HCT116 (cell line): ENCODE measurements around the gene SDK2. TPM values are rescaled to one million over a fixed set of nuclear protein-coding genes. Genes with fewer than 3 reads are reported as not detected.

Source experiments
- ATAC-seq: fragments of 200-7000 bp; cut with Tn5 transposase; 2 replicates; pipeline ENCODE4 v1.9.1; 2020; ENCODE audit warnings: mild to moderate bottlenecking, moderate library complexity
- BruUV-seq: library from RNA; stranded (reverse); fragments of 400-500 nt; replicated peaks from 2 replicates; lab custom pipeline; 2021; lab: Mats Ljungman, UMichigan
- CTCF ChIA-PET: fragments of 300-600 bp; sonication (Branson Sonifier 250); formaldehyde crosslinking; loops from one replicate; lab custom pipeline; 2021; ENCODE audit warnings: antibody characterized with exemption; lab: Charles Lee
- POLR2A ChIA-PET: fragments of 300-600, 350-600 bp; sonication (Branson Sonifier 250); formaldehyde crosslinking; loops from one replicate; lab custom pipeline; 2021; ENCODE audit warnings: antibody characterized with exemption; lab: Charles Lee
- RAD21 ChIA-PET, 2 experiments: fragments of 300-600 bp; sonication (Branson Sonifier 250); formaldehyde crosslinking; loops; one replicate each; lab custom pipeline; 2023; ENCODE audit warnings: low total read pairs in 2 of 2; ENCODE audit not compliant: uncharacterized antibody in 2 of 2, unreplicated experiment in 2 of 2, low non-redundant PET in 1 of 2; lab: Charles Lee
- DNase-seq: peaks from one replicate; pipeline ENCODE4 v3.0.0-alpha.2; 2010; ENCODE audit warnings: low read depth, low spot score
- H2AFZ ChIP-seq: fragments of 200-600 bp; shearing (Covaris generic), sonication (generic); 2 replicates; pipeline ENCODE4 v1.6.1; 2017; ENCODE audit warnings: low read depth, mixed run types, mixed read lengths, antibody characterized with exemption, low read length; ENCODE audit not compliant: poor library complexity, severe bottlenecking
- H3K27ac ChIP-seq: 2 replicates; pipeline ENCODE4 v1.5.1; 2012; ENCODE audit warnings: low read depth, low read length
- H3K27me3 ChIP-seq: fragments of 200-600 bp; sonication (generic); 2 replicates; pipeline ENCODE4 v1.6.1; 2016; ENCODE audit warnings: mixed run types, low read length, mixed read lengths; ENCODE audit not compliant: insufficient read depth
- H3K36me3 ChIP-seq, 2 experiments: fragments of 200-500 bp in 1 of 2; fragments of 200-600 bp in 1 of 2; sonication (Bioruptor generic) in 1 of 2; sonication (generic) in 1 of 2; 2 replicates each; pipeline versions ENCODE4 v1.5.1 to v1.6.1; 2014 to 2016; ENCODE audit warnings: low read length in 2 of 2, inconsistent platforms in 1 of 2, mixed read lengths in 1 of 2, mixed run types in 1 of 2; ENCODE audit not compliant: insufficient read depth in 2 of 2, control insufficient read depth in 1 of 2
- H3K4me1 ChIP-seq, 2 experiments: fragments of 200-600 bp in 1 of 2; sonication (generic) in 1 of 2; 2 replicates each; pipeline versions ENCODE4 v1.5.1 to v1.6.1; 2012 to 2017; ENCODE audit warnings: low read length in 2 of 2, inconsistent platforms in 1 of 2, mild to moderate bottlenecking in 1 of 2, mixed read lengths in 1 of 2, mixed run types in 1 of 2, moderate library complexity in 1 of 2; ENCODE audit not compliant: insufficient read depth in 2 of 2, control insufficient read depth in 1 of 2
- H3K4me2 ChIP-seq: fragments of 200-600 bp; sonication (generic); 2 replicates; pipeline ENCODE4 v1.6.1; 2017; ENCODE audit warnings: mixed run types, low read length, mixed read lengths
- H3K4me3 ChIP-seq, 2 experiments: fragments of 200-600 bp in 1 of 2; sonication (generic) in 1 of 2; replicated peaks in 1 of 2; 2 replicates each; pipeline ENCODE4 v1.5.1; 2011 to 2016; ENCODE audit warnings: low read length in 2 of 2, control low read depth in 1 of 2, low read depth in 1 of 2, mild to moderate bottlenecking in 1 of 2, mixed read lengths in 1 of 2, mixed run types in 1 of 2
- H3K79me2 ChIP-seq: fragments of 200-600 bp; sonication (generic); 2 replicates; pipeline ENCODE4 v1.6.1; 2017; ENCODE audit warnings: mild to moderate bottlenecking, mixed run types, low read length, moderate library complexity, mixed read lengths; ENCODE audit not compliant: insufficient read depth
- H3K9ac ChIP-seq: fragments of 200-600 bp; sonication (generic); 2 replicates; pipeline ENCODE4 v1.6.1; 2016; ENCODE audit warnings: low read length, mixed read lengths
- H3K9me2 ChIP-seq: fragments of 200-600 bp; sonication (generic), shearing (Covaris generic); 2 replicates; pipeline ENCODE4 v1.6.1; 2017; ENCODE audit warnings: mixed run types, mild to moderate bottlenecking, moderate library complexity; ENCODE audit not compliant: insufficient read depth
- H3K9me3 ChIP-seq, 2 experiments: fragments of 200-500 bp in 1 of 2; fragments of 200-600 bp in 1 of 2; sonication (Bioruptor generic) in 1 of 2; sonication (generic) in 1 of 2; 2 replicates each; pipeline ENCODE4 v1.6.1; 2014 to 2017; ENCODE audit warnings: low read length in 2 of 2, mixed read lengths in 2 of 2, inconsistent platforms in 1 of 2, low read depth in 1 of 2, mild to moderate bottlenecking in 1 of 2, mixed run types in 1 of 2, moderate library complexity in 1 of 2; ENCODE audit not compliant: control insufficient read depth in 1 of 2, insufficient read depth in 1 of 2
- H4K20me1 ChIP-seq: fragments of 200-600 bp; sonication (generic), shearing (Covaris generic); 2 replicates; pipeline ENCODE4 v1.6.1; 2017; ENCODE audit warnings: mixed run types, mild to moderate bottlenecking, moderate library complexity; ENCODE audit not compliant: insufficient read depth
- CBX3 ChIP-seq: IDR thresholded peaks from 2 replicates; pipeline ENCODE4 v1.6.1; 2012; ENCODE audit warnings: low read depth
- CEBPB ChIP-seq: IDR thresholded peaks from 2 replicates; pipeline ENCODE4 v1.6.1; 2012; ENCODE audit warnings: low read depth
- EZH2phosphoT487 ChIP-seq: fragments of 200-600 bp; IDR thresholded peaks from 2 replicates; pipeline ENCODE4 v1.6.1; 2018; ENCODE audit warnings: antibody characterized with exemption, borderline replicate concordance
- FOSL1 ChIP-seq: IDR thresholded peaks from 2 replicates; pipeline ENCODE4 v1.6.1; 2012; ENCODE audit warnings: low read depth
- JUND ChIP-seq: IDR thresholded peaks from 2 replicates; pipeline ENCODE4 v1.6.1; 2012
- MAX ChIP-seq: IDR thresholded peaks from 2 replicates; pipeline ENCODE4 v1.6.1; 2012
- POLR2A ChIP-seq: IDR thresholded peaks from 2 replicates; pipeline ENCODE4 v1.7.0; 2011; ENCODE audit warnings: borderline replicate concordance; ENCODE audit not compliant: insufficient read depth, insufficient read length; ENCODE audit errors: extremely low read depth
- POLR2AphosphoS5 ChIP-seq: IDR thresholded peaks from 2 replicates; pipeline ENCODE4 v1.6.1; 2011; ENCODE audit warnings: mild to moderate bottlenecking, low read depth, low read length, moderate library complexity
- RAD21 ChIP-seq: IDR thresholded peaks from 2 replicates; pipeline ENCODE4 v1.6.1; 2012; ENCODE audit warnings: low read depth, mild to moderate bottlenecking
- SIN3A ChIP-seq: IDR thresholded peaks from 2 replicates; pipeline ENCODE4 v1.6.1; 2012; ENCODE audit warnings: low read depth
- SRF ChIP-seq: IDR thresholded peaks from 2 replicates; pipeline ENCODE4 v1.6.1; 2012; ENCODE audit warnings: low read depth
- TCF7L2 ChIP-seq: IDR thresholded peaks from 2 replicates; pipeline ENCODE4 v1.7.0; 2011; ENCODE audit warnings: borderline replicate concordance, inconsistent platforms; ENCODE audit not compliant: insufficient read depth, insufficient read length; ENCODE audit errors: extremely low read depth
- YY1 ChIP-seq: IDR thresholded peaks from 2 replicates; pipeline ENCODE4 v1.6.1; 2011; ENCODE audit warnings: low read length, low read depth, moderate library complexity, mild to moderate bottlenecking; ENCODE audit not compliant: insufficient replicate concordance; ENCODE audit errors: extremely low read depth
- ZBTB33 ChIP-seq: IDR thresholded peaks from 2 replicates; pipeline ENCODE4 v1.6.1; 2011; ENCODE audit warnings: mild to moderate bottlenecking, low read length, moderate library complexity; ENCODE audit not compliant: insufficient replicate concordance; ENCODE audit errors: extremely low read depth
- ZFX ChIP-seq: fragments of 450-650 bp; IDR thresholded peaks from 2 replicates; pipeline ENCODE4 v1.6.1; 2017
- ZNF274 ChIP-seq: fragments of 200-500 bp; sonication (Bioruptor generic); IDR thresholded peaks from 2 replicates; pipeline ENCODE4 v1.6.1; 2014; ENCODE audit warnings: mild to moderate bottlenecking, low read depth, low read length, inconsistent platforms
- intact Hi-C: fragments of 100-400 bp; cut with micrococcal nuclease; formaldehyde crosslinking; loops from 2 replicates; pipeline ENCODE4 v1.10.0; 2022
- total RNA-seq: library from RNA; stranded (reverse); gene quantifications from one replicate; pipeline ENCODE4 v1.2.1, GENCODE V29; 2021; ENCODE audit not compliant: unreplicated experiment

The SDK2 gene
- total RNA-seq, 1 experiment from 2014 or later = 0.10 TPM

- CTCF ChIA-PET = interaction anchor here (1.4 kb wide), 1 partner anchor 22 kb away, joined by 5 read pairs; no protein-coding TSS in a partner anchor
Measured at GRCh38 chr17:73391331-73392265, 252.6 kb downstream of the SDK2 start.

More at GRCh38 chr17:73391331-73392265, 252.6 kb downstream of the SDK2 start:
- H3K9me2 ChIP-seq = no peaks in the 10 kb centered on the region
- TF ChIP-seq ZNF274 = no peak
- no peak for TF ChIP-seq FOSL1
- TF ChIP-seq SRF = no peak
- no peak for TF ChIP-seq RAD21
- no peak for TF ChIP-seq EZH2phosphoT487
- no peak for TF ChIP-seq POLR2AphosphoS5
- no peak for TF ChIP-seq MAX
- TF ChIP-seq TCF7L2 = no peak
- TF ChIP-seq SIN3A = no peak
- no peak for TF ChIP-seq YY1
- TF ChIP-seq ZFX = no peak
- TF ChIP-seq ZBTB33 = no peak
- no peak for TF ChIP-seq POLR2A
- no peak for TF ChIP-seq CEBPB
- TF ChIP-seq JUND = no peak
- no peak for TF ChIP-seq CBX3
- ChIA-PET RAD21 (no interaction called here), POLR2A (no interaction called here)
- no peak for ATAC-seq
- no peaks in the 10 kb centered on the region for H3K79me2 ChIP-seq
- no peaks in the 10 kb centered on the region for H4K20me1 ChIP-seq
- no peaks in the 10 kb centered on the region for H3K9me3 ChIP-seq
- H3K27me3 ChIP-seq = no peaks in the 10 kb centered on the region
- H2AFZ ChIP-seq = no peak overlapping the region
- no peak overlapping the region for H3K27ac ChIP-seq
- DNase-seq = no peak
- H3K4me2 ChIP-seq = no peak overlapping the region
- no peaks in the 10 kb centered on the region for H3K4me1 ChIP-seq
- intact Hi-C loops = no loop called here
- H3K36me3 ChIP-seq = no peaks in the 10 kb centered on the region
- no peak overlapping the region for H3K9ac ChIP-seq
- no peak overlapping the region for H3K4me3 ChIP-seq
- BruUV-seq = no TSS peak
